Upper lobe of left lung (tissue), 4 donors: Measurements from ENCODE around the gene DISC1.

Experiments
- CTCF ChIP-seq, 6 experiments: fragments of 450-650 bp in 4 of 6; fragments of 200-600 bp in 2 of 6; sonication (generic) in 2 of 6; IDR thresholded peaks; one replicate each; pipeline ENCODE4 v1.5.1; 2016 to 2019; ENCODE audit warnings: antibody characterized with exemption in 6 of 6
- POLR2A ChIP-seq, 4 donors: fragments of 450-650 bp; IDR thresholded peaks; one replicate each; pipeline ENCODE4 v1.5.1; 2016 to 2017; ENCODE audit warnings: antibody characterized with exemption in 4 of 4, mild to moderate bottlenecking in 2 of 4

GRCh38 chr1:231991231-231991630 is 364.6 kb downstream of the DISC1 start:
- TF ChIP-seq CTCF (IDR thresholded peaks at IDR 0.05) (no peak), POLR2A (IDR thresholded peaks at IDR 0.05) (no peak)
